ENCODE data around the gene PTH2R.
"Not testable (repeated sequence)": the region's sequence is repeated elsewhere in the genome, so short reads cannot be mapped to it uniquely, and the experiment has no call there.

PTH2R gene

DNA sequence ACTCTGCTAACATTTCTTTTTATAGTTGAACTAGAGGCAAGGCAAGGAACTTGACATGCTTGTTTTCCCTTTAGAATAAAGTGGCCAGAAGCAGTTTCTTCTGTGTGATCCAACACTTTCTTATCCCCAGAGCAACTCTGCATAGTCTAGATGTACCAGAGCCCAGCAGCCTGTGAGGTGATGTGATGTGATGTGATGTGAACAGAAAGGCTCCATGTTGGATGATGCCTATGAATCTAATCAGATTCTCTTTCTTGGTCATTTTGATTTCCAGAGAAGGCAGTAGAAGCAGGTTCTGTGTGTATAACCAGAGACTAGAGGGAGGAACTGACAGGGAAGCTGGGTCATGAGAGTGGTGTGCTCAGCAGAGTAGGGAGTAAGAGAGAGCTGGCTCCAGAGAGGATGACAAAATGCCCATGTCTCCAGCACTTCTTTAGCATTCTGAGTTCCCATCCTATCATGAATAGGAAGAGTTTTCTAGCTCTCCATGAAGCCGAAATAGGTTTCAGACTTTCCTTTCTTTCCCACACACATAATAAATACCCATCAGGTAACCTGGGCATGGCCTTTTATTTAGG is 31.0 kb upstream of the PTH2R start:
- no peak overlapping the region for H3K27ac Mint-ChIP-seq
- no peaks in the 10 kb centered on the region for H3K36me3 Mint-ChIP-seq
- no peak overlapping the region for H3K4me3 Mint-ChIP-seq
- no peaks in the 10 kb centered on the region for H3K9me3 Mint-ChIP-seq
- no peaks in the 10 kb centered on the region for H3K4me1 Mint-ChIP-seq
- H3K27me3 Mint-ChIP-seq = peaks cover 5% of the 10 kb centered on the region

DNA sequence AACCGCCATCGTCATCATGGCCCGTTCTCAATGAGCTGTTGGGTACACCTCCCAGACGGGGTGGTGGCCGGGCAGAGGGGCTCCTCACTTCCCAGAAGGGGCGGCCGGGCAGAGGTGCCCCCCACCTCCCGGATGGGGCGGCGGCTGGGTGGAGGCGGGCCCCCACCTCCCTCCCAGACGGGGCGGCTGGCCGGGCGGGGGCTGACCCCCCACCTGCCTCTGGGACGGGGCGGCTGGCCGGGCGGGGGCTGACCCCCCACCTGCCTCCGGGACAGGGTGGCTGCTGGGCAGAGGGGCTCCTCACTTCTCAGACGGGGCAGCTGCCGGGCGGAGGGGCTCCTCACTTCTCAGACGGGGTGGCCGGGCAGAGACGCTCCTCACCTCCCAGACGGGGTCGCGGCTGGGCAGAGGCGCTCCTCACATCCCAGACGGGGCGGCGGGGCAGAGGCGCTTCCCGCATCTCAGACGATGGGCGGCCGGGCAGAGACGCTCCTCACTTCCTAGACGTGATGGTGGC is 29.2 kb upstream of the PTH2R start:
- H3K4me1 Mint-ChIP-seq, H3K36me3 Mint-ChIP-seq, H3K4me3 Mint-ChIP-seq, H3K9me3 Mint-ChIP-seq, H3K27ac Mint-ChIP-seq, H3K27me3 Mint-ChIP-seq: not testable (repeated sequence)

DNA sequence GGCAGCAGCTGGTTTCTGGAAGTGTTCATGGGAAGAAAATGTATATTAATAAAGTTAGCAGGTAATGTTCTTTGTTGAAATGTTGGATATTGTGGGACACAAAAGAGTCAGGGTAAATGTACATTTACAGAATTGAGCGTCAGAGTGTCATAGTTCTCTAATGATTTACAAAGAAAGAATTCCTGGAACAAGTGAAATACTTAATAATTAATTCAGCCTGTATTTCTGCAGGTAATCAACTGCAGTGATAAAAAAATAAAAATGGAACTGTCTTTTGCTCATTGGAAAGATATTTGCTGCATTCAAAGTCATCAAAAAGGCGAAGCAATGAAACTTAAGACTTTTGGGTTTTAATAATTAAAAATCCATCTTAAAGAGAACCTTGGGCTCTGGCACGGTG is 27.4 kb upstream of the PTH2R start:
- peaks cover 9% of the 10 kb centered on the region for H3K27me3 Mint-ChIP-seq
- no peaks in the 10 kb centered on the region for H3K9me3 Mint-ChIP-seq
- no peak overlapping the region for H3K27ac Mint-ChIP-seq
- no peak overlapping the region for H3K4me3 Mint-ChIP-seq
- H3K36me3 Mint-ChIP-seq = no peaks in the 10 kb centered on the region
- no peaks in the 10 kb centered on the region for H3K4me1 Mint-ChIP-seq

DNA sequence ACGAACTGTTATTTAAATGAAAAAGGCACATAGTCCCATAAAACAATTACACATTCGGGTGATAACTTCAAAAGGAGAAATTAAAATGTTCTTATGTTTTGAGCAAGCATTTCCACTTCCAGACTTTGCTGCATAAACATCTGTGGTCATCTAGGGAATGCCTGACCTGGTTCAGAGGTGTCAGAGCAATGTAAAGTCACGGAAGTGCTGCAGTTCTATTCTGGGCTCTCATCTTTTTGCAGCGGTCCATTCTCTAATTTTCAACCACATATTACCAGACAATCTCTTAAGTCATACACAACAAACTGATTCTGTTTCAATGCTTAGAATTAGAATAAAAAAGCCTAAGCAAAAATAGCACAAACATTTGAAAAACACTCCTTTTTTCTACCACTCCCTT is 22.0 kb upstream of the PTH2R start:
- H3K36me3 Mint-ChIP-seq = no peaks in the 10 kb centered on the region
- peaks cover 6% of the 10 kb centered on the region for H3K27me3 Mint-ChIP-seq
- H3K27ac Mint-ChIP-seq = no peak overlapping the region
- H3K4me3 Mint-ChIP-seq = no peak overlapping the region
- H3K9me3 Mint-ChIP-seq = no peaks in the 10 kb centered on the region
- no peaks in the 10 kb centered on the region for H3K4me1 Mint-ChIP-seq

DNA sequence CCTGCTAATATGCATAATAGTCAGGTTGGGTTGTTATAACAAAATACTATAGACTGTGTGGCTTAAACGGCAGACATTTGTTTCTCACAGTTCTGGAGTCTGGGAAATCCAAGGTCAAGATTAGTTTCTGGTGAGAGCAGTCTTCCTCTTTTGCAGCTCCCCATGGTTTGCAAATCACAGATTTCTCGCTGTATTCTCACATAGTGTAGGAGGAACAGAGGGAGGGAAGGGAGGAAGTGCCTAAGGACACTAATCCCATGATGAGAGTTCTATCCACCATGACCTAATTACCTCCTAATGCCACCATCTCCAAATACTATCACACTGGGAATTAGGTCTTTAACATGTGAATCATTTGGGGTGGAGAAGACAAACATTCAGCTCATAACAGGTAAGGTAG is 20.1 kb upstream of the PTH2R start:
- Mint-ChIP-seq H3K27ac (no peak overlapping the region), H3K4me1 (no peaks in the 10 kb centered on the region), H3K4me3 (no peak overlapping the region), H3K9me3 (no peaks in the 10 kb centered on the region), H3K36me3 (no peaks in the 10 kb centered on the region), H3K27me3 (peaks cover 7% of the 10 kb centered on the region)

DNA sequence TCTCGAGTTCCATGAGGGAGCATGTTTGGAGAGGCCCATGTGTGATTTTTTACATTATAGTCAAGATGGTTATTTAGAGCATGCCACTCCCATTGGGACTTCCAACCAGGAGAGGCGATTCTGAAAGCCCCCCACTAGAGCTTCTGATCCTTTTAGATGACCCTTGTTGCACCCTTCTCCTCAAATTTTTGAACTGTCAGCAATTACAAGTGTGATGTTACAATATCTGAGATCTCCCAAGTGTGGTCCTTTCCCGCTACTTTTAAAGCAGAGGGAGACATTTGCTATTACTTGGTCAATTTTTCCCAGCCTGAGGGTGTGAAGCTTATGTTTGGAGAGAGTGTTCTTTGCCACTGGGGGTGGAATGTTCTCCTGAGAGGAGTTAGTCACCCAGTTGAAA is 16.7 kb upstream of the PTH2R start:
- H3K4me3 Mint-ChIP-seq = no peak overlapping the region
- no peak overlapping the region for H3K27ac Mint-ChIP-seq
- H3K9me3 Mint-ChIP-seq = no peaks in the 10 kb centered on the region
- H3K4me1 Mint-ChIP-seq = no peaks in the 10 kb centered on the region
- peaks cover 1% of the 10 kb centered on the region for H3K36me3 Mint-ChIP-seq
- H3K27me3 Mint-ChIP-seq = peaks cover 2% of the 10 kb centered on the region

DNA sequence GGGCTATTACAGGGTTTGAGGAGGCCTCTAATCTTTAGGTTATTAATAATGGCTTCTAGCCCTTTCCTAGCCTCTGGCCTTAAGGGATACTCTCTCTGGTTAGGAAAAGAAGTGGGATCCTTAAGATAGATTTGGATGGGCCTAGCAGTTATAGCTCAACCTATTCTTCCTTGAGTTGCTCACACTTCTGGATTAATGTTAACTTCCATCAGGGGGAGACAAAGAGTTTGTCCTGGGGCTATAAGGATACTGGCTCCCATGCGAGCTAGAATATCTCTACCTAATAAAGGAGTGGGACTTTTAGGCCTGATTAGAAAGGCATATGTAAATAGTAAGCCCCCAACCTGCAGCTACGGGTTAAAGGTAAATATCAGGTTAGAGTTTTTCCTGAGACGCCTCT is 14.3 kb upstream of the PTH2R start:
- Mint-ChIP-seq H3K27me3 (peaks cover 2% of the 10 kb centered on the region), H3K4me1 (no peaks in the 10 kb centered on the region), H3K4me3 (no peak overlapping the region), H3K27ac (no peak overlapping the region), H3K36me3 (peaks cover 1% of the 10 kb centered on the region), H3K9me3 (no peaks in the 10 kb centered on the region)

DNA sequence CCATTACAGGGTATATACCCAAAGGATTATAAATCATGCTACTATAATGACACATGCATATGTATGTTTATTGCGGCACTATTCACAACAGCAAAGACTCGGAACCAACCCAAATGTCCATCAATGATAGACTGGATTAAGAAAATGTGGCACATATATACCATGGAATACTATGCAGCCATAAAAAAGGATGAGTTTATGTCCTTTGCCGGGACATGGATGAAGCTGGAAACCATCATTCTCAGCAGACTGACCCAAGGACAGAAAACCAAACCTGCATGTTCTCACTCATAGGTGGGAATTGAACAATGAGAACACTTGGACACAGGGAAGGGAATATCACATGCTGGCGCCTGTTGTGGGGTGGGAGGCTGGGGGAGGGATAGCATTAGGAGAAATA is 9.8 kb upstream of the PTH2R start:
- H3K9me3 Mint-ChIP-seq, H3K27ac Mint-ChIP-seq, H3K36me3 Mint-ChIP-seq, H3K4me1 Mint-ChIP-seq, H3K4me3 Mint-ChIP-seq: not testable (repeated sequence)
- H3K27me3 Mint-ChIP-seq = peaks cover 13% of the 10 kb centered on the region

DNA sequence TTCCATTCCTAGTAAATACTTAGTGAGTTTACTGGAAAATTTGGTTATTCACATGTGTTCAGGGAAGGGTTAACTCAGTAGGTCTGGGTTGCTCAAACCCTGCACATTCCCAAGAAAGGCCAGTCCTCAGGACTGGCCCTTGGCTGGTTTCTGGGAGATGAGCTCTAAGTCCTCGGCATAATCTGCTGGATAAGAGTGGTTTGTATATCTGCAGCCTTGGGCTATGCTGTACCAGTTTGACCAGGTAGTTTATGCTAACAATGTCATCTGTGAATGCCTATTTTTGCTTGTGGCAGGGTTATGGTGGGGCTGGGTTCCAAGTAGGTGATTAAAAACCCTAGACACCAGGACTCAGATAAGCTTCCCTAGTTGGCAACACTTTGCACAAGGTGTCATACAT is 7.4 kb upstream of the PTH2R start:
- peaks cover 22% of the 10 kb centered on the region for H3K27me3 Mint-ChIP-seq
- H3K27ac Mint-ChIP-seq = no peak overlapping the region
- H3K4me3 Mint-ChIP-seq = no peak overlapping the region
- H3K4me1 Mint-ChIP-seq = no peaks in the 10 kb centered on the region
- H3K36me3 Mint-ChIP-seq = no peaks in the 10 kb centered on the region
- no peaks in the 10 kb centered on the region for H3K9me3 Mint-ChIP-seq

DNA sequence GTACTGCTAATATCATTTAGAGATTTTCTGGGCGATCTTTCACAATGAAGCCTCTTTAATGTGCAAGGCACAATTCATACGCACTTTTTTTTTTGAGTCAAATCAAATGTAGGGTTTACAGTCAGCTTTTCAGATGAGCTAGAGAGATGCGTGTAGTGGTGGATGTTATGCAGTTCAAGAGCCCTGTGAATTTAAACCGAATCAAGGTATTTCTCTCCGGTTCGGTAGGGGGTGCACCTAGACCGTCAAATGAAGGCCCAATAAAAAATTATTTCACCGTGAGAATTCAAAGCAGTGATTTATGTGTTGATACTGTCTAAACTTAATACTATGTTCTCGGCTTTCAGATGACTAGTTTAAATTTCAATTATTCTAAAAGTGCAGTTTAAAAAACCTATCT is 1.1 kb downstream of the PTH2R start:
- Mint-ChIP-seq H3K9me3 (no peaks in the 10 kb centered on the region), H3K4me1 (peaks cover 4% of the 10 kb centered on the region), H3K36me3 (no peaks in the 10 kb centered on the region), H3K4me3 (no peak overlapping the region), H3K27ac (no peak overlapping the region), H3K27me3 (peaks cover 43% of the 10 kb centered on the region)

DNA sequence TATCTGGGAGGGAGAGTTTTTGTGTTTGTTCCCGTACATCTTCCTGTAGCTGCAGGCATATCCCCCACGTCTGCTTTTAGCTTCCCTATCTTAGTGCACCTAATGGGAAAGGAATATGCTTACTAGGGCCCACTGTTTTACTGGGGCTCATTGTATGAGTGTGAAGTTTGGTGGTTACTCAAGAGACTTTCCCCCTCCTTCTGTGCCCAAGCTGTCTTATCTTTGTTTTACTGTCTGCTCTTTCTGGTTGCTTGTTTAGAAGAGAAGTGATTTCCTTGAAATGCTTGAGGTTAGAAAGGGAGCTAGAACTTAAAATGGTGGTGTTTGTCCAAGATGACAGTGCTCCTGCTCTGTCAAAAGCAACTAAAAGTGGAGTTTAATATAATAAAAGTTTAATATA is 7.3 kb downstream of the PTH2R start:
- H3K36me3 Mint-ChIP-seq = no peaks in the 10 kb centered on the region
- no peak overlapping the region for H3K27ac Mint-ChIP-seq
- peaks cover 16% of the 10 kb centered on the region for H3K27me3 Mint-ChIP-seq
- H3K9me3 Mint-ChIP-seq = peaks cover 5% of the 10 kb centered on the region
- no peak overlapping the region for H3K4me3 Mint-ChIP-seq
- H3K4me1 Mint-ChIP-seq = no peaks in the 10 kb centered on the region

DNA sequence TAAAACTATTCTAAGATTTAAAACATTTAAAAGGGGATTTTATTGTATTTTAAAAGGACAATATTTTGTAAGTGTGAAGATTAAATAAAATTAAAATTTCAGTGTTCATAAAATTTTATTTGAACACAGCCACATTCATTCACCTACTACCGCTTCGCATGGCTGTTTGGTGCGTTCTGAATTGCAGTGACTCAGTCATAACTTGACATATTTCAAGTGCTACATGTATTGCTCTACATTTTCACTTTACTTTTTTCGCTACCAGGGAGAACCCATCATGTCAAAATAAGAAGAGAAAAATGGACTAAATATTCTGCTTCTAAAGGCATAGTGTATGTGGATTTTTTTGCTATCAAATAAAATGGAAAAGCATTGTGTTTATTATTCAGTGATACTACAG is 8.7 kb downstream of the PTH2R start:
- H3K27me3 Mint-ChIP-seq = peaks cover 13% of the 10 kb centered on the region
- H3K27ac Mint-ChIP-seq = no peak overlapping the region
- H3K9me3 Mint-ChIP-seq = peaks cover 5% of the 10 kb centered on the region
- no peak overlapping the region for H3K4me3 Mint-ChIP-seq
- no peaks in the 10 kb centered on the region for H3K36me3 Mint-ChIP-seq
- H3K4me1 Mint-ChIP-seq = no peaks in the 10 kb centered on the region

DNA sequence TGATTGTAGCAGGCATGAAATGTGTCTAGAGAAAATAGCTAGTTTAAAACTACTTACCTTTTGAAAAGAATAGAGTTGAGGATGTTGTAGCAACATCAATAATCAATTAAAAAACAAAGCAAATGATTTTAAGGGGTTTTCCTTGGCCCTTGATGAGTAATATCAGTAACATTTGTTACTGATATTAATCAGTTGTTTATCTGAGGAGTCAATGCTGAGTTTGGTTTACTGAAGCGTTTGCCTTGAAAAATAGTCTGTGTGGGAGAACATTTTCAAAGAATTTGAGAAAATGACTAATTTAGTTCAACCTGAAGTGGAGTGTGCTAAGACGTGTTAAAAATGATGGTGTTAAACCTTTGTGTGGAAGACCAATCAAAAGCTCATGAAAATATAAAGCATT is 9.3 kb downstream of the PTH2R start:
- Mint-ChIP-seq H3K9me3 (peaks cover 5% of the 10 kb centered on the region), H3K36me3 (no peaks in the 10 kb centered on the region), H3K4me3 (no peak overlapping the region), H3K27ac (no peak overlapping the region), H3K4me1 (no peaks in the 10 kb centered on the region), H3K27me3 (peaks cover 9% of the 10 kb centered on the region)

DNA sequence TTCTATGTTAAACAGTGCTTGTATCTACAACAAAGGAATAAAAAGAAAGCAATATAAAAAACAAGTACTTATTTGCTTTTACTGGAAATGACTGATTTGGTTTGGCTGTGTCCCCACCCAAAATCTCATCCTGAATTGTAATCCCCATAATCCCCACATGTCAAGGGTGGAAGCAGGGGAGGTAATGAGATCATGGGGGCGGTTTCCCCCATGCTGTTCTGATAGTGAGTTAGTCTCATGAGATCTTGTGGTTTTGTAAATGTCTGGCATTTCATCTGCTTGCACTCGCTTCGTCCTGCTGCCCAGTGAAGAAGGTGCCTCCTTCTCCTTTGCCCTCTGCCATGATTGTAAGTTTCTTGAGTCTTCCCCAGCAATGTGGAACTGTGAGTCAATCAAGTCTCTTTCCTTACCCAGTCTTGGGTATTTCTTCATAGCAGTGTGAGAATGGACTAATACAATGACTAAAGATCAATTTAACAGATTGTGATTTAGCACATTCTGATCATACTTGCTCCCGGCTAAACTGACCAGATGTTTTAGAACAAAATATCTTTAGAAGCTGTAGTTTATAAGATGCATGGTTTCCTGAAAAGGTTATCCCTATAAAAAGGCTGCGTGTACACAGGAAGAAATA is 19.9 kb downstream of the PTH2R start:
- no peak overlapping the region for H3K27ac Mint-ChIP-seq
- H3K27me3 Mint-ChIP-seq = peaks cover 8% of the 10 kb centered on the region
- H3K9me3 Mint-ChIP-seq = peaks cover 8% of the 10 kb centered on the region
- no peaks in the 10 kb centered on the region for H3K36me3 Mint-ChIP-seq
- no peaks in the 10 kb centered on the region for H3K4me1 Mint-ChIP-seq
- no peak overlapping the region for H3K4me3 Mint-ChIP-seq

DNA sequence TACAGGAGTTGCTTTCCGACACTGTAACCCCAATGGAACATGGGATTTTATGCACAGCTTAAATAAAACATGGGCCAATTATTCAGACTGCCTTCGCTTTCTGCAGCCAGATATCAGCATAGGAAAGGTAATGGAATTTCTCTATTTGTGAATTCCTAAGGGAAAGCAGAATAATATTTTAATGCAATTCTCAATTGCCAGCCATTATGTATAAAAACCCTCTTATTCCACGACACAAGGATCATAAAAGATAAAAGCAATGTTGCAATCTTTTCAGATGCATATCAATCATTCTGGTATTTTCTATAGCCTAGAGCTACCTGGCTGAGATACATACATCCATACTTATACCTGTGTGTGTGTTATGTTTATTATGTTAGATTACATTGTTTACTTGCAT is 31.2 kb downstream of the PTH2R start:
- Mint-ChIP-seq H3K9me3 (no peaks in the 10 kb centered on the region), H3K4me3 (no peak overlapping the region), H3K27me3 (peaks cover 6% of the 10 kb centered on the region), H3K36me3 (no peaks in the 10 kb centered on the region), H3K4me1 (no peaks in the 10 kb centered on the region), H3K27ac (no peak overlapping the region)

DNA sequence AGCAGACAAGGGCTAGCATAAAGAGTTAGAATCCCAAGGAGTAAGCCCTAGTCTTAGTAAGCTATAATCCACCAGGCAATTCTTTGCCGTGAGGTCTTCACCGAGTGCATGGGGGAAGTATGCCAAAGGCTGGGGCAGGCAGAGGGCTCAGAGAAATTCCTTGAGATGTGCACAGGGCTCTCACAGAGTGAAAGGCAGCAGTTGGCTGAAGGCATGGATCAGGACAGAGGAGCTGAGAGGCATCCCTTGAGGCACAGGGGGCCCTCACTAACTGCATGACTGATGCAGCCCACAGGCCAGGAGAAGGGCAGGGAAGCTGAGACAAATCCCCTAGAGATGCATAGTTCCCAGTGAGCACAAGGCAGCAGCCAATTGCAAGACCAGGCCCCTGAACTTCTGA is 34.1 kb downstream of the PTH2R start:
- no peaks in the 10 kb centered on the region for H3K9me3 Mint-ChIP-seq
- H3K27ac Mint-ChIP-seq = no peak overlapping the region
- H3K27me3 Mint-ChIP-seq = peaks cover 2% of the 10 kb centered on the region
- no peak overlapping the region for H3K4me3 Mint-ChIP-seq
- no peaks in the 10 kb centered on the region for H3K4me1 Mint-ChIP-seq
- no peaks in the 10 kb centered on the region for H3K36me3 Mint-ChIP-seq

DNA sequence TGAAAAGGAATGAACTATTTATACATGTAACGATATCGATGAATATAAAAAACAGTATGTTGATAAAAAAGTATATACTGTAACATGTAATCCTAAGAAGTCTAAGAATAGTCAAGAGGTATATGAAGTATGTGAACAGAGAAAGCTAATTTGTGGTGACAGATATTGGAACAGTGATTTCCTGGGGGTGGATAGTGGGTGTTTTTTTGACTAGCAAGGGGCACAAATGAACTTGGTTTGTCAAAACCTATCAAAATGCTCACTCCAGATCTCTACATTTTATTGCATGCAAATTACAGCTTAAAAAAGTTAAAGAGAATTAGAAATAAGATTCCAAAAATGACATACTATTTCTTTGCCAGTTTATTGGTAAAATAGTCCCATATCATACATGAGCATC is 35.4 kb downstream of the PTH2R start:
- no peaks in the 10 kb centered on the region for H3K9me3 Mint-ChIP-seq
- no peak overlapping the region for H3K4me3 Mint-ChIP-seq
- peaks cover 2% of the 10 kb centered on the region for H3K27me3 Mint-ChIP-seq
- no peaks in the 10 kb centered on the region for H3K36me3 Mint-ChIP-seq
- H3K4me1 Mint-ChIP-seq = no peaks in the 10 kb centered on the region
- no peak overlapping the region for H3K27ac Mint-ChIP-seq

Data from activated naive CD4-positive, alpha-beta T cell treated with anti-CD3 and anti-CD28 coated beads, Interleukin-2, amount 50 U/mL, for 24 hours (primary cell).